ENCODE measurements around the gene MORC4.

MORC4 gene

DNA sequence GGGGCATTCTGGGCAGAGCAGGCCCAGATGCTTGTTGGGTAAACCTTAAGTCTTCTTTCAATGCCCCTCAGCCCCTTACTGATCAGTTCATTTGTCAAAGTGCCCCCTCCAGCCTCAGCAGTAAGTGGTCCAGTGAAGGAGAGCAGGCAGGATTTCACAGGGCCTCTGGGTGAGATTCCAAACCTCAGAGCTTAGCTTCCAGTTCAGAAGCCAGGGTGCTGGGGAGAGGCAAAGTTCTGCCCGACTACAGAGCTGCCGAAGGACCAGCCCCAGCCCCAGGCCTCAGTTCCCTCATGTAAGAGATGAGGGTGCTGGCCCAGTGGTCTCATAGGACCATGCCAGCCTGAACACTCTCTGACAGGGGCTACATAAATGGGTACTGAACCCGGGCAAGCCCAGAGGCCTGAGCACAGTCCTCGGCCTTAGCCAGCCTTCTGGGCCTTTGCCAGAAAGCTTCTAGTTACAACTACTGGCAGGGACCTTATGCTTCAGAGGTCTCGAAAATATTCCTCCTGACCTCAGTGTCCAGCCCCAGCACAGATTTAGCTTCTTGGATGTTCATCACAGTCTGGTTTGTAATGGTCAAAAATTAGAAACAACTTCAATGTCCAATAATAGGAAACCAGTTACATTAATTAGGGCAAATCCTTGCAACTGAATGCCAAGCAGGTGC lies 96.0 kb downstream of the MORC4 start:
- DNase-seq, result no peak

DNA sequence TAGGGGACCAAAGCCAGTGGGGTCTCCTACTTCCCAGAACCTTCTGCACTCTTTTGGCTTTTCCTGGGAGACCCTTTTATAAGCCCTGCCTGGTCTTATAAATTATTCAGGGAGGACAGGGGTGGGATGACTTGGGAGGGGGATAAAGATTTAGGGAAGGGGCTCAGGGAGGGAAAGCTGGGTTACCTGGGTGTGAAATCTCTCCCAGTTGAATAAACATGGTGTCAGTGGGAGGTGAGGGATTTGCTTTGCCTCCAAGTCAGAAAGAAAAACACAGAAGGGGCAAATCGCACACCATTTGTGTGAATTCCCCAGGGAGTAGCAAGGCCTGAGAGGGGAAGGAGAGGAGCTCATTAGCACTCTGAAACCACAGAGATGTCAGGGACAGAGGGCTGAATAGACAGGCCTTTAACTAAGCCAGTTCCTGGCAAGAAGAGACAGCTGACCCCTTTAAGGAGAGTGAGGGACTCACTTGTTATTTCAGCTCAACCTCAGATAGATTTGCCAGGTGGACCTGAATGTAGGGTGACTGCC lies 96.7 kb downstream of the MORC4 start, which contains the start of gene RIPPLY1:
Gene RIPPLY1, minus strand, starts transcription at position 51 of the 534 bp plus-strand sequence. CDS start 54 bp downstream, outside the sequence.
- DNase-seq, result no peak

DNA sequence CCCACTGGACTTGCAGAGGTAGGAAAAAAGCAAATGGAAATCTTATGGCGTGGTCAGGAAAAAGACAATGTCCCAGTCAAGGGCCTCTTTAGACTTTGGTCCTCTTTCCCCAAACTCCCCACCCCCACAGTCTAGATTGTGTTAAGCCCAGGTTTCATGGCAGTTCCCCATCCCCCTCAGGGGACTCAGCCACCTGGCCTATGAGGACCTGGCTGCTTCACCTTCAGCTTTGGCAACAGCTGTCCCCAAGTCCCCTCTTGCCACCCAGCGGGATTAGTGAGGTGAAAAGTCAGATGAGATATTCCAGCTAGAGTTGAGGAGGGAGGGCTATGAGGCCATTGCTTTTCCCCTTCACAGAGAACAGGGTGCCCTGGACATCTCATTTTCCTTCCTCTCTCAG lies 97.3 kb downstream of the MORC4 start:
- DNase-seq, result no peak

DNA sequence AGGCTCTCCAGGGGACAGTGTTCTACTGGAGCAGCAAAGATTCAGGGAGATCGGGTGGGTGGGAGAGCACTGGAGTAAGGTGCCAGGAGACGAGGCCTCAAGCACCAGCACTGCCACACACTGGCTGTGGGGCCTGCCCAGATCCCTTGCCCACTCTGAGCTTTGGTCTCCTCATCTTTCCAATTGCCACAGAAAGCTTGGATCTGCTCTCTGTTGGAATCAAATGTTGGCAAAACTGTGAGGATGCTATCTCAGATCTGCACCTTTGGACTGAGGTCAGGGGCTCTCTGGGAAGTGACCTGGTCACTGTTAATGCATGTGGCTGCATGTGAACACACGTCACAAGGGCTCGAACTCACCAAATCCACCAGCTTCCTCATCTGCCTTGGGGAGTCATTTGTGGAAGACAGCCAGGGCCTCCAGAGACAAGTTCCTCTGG lies 98.2 kb downstream of the MORC4 start:
- no peak for DNase-seq

DNA sequence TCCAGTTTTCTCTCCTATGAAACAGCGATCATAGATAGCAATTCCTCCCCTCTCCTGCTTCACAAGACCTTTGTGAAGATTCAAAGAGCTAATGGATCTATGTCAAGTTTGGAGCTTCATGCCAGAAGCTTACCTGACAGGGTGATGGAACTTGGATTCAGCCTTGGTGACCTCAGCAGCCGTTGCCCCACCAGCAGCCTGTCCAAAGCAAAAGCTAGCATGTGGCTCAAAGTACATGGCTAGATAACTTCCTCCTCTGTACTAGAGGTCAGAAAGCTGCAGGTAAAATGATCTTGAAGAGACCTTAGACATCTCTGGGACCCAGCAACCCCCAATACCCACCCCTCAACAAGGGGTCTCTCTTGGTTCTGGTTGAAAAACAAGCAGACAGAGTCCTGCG lies 98.7 kb downstream of the MORC4 start:
- DNase-seq, result no peak

DNA sequence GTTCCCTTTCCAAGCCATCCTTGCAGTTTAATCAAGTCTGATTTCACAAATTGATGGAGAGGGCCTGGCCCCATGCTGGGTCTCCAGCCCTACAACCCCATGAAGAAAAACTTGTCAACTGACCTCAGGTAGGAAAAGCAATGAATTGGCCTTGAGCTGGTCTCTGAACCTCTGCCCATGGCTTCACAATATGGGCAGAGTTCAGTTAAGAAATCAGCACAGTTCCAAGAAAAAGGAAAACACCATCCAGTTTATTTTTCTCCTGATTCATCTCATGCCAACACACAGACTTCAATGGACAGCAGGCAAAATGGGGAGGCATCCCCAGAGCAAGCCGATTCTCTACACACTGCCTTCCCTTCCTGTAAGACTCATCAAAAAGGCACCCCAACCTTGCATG lies 100.2 kb downstream of the MORC4 start:
- no peak for DNase-seq

DNA sequence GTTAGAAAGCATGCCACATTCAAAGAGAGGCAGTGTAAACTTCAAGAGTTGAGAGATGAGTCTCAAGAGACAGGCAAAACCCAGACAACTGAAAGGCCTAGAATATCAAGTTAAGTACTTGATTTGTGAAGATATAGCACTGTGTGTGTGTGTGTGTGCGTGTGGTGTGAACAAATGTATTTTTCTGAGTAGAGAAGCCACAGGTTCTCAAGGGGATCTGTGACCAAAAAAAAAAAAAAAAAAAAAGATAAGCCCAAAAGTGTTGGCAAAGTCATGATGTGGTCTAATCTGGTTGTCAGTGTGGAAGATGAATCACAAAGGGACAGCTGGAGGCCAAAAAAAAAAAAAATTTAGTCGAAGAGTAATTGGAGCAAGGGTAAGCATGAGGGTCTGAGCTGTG lies 100.7 kb downstream of the MORC4 start:
- no peak for DNase-seq

DNA sequence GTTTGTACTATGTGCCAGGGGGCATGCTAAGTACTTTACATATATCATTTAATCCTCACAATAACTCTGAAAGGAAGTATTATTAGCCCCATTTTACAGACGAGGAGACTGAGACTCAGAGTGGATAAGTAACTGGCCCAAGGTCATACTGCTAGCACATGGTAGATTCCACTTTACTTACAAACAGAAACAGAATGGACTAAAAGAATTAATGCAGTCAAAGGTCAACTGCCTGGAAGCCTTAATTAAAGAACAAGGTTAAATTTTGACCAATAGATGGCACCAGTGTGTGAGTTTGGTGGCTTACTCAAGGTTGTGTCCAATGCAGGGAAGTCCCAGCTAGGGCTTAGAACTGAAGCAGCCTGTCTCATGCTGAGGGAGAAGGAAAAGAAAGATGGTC lies 101.5 kb downstream of the MORC4 start:
- peak; percentile 30 for DNase-seq

DNA sequence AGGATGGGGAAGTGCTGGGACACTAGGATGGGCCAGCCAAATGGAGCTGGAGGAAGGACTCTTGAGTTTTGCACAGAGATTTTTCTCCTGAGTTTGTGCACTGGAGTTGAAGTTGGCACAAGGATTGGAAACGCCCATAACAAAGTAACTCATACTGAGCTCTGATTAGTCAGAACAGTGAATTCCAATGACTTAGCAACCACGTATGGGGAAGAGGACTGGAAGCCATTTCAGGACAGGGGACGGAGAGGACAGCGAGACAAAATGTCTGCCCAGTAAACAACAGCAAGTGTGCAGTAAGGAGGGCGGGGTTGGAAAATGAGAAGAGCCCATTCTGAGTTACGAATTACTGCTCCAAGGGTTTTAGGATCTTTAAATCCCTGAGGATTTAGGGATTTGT lies 102.8 kb downstream of the MORC4 start:
- DNase-seq, result no peak

DNA sequence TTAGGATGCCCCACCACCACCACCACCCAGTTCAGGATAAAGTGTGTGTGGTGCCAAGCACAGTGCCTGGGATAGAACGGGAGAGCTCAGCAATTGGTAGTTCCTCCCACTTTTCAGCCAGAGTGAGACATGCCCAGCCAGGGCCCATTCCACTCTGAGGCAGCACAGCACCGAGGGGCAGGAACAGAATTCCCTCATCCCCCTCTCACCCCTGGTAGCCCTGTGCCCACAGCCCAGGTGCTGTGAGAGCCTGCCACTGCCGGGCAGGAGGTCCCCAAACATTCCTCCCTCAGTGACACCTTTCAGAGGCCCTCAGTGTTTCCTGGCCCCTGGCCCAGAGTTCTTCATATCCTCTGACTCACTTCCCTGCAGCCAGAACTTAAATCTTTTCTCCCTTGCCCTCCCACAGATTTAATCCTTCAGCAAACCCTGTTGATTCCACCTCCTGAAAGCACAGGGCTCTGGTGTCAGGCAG lies 105.0 kb downstream of the MORC4 start:
- no peak for DNase-seq

DNA sequence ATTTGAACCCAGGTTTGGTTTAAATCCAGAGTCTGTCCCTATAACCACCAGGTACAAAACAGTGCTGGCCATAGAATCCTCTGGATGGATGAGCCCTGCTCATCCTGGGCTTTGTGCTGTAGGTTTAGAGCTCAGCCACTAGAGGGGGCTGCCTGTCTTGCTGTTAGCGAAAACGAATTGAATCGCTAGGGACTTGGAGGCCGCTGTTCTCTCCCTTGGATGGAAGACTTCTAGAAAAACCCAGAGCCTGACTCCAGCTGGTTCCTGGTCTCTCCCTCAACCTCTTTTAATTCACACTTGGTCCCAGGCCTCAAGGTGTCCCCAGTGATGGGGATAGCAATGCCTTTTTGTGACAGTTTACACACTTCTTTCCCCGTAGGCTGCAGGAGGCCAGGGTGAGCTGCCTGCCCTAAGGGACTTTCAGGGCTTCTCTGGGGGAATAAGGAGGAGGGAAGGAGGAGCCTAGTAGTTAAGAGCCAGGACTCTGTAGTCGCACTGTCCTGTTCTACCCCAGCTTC lies 105.6 kb downstream of the MORC4 start:
- DNase-seq, result peak; percentile 28

DNA sequence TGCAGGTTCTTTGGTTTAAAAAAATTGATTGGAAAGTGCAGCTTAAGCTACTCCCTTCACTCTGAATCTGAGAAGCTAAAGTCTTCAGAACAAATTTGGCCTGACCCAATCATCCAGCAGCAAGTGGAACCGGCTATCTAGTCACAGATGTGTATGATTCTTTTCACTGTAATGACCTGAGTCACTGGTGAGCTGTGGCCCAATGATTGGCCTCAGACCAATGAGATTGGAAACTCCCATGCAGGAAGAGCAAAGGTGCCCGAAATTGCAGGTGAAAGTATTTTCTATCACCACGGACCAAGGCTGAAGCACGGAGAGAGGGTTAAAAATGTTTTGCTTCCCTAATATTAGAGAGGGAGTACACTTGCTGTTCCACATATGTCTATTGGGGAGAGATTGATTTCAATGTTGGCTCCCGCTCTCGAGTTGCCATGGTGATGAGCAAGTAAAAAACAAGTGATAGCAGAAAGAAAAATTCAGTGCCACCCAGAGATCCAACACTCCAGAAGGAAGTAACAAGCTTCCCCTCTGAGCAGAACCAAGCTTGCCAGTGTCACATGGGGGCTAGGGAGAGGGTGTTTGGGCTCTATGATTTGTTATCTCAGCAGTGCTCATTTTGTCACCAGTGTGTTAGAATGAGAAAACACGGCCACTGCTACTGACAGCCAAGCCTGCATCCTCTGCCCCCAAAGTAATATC lies 108.1 kb downstream of the MORC4 start:
- DNase-seq, result no peak
